Measurements from ENCODE around the gene C19orf38. TPM values are rescaled to one million over a fixed set of nuclear protein-coding genes. Genes with fewer than 3 reads are reported as not detected.
A peak's percentile ranks its signal among the peaks of the same experiment; 100 is the strongest.

Gene C19orf38
- total and polyA plus RNA-seq, 9 of the 15 experiments (the other 6 are each of a cell fraction or from before 2014, with no cell fraction given) = 0.14 to 0.18 TPM; not detected in 7

GRCh38 chr19:10820173-10820572 lies 28.0 kb upstream of the C19orf38 start:
- intact Hi-C loops (cut with micrococcal nuclease) = no loop called here
- TF ChIP-seq XRCC4 (IDR thresholded peaks at IDR 0.05; ENCODE audit: extremely low read depth, insufficient read depth, insufficient read length) (no peak), OTX1 (CRISPR knock-in tag; IDR thresholded peaks at IDR 0.05) (no peak), NCOA2 (IDR thresholded peaks at IDR 0.05; ENCODE audit: partially characterized antibody in 2 of 2) (no peak), AFF4 (CRISPR knock-in tag; IDR thresholded peaks at IDR 0.05) (no peak), ILF3 (IDR thresholded peaks at IDR 0.05; ENCODE audit: borderline replicate concordance) (no peak), SMC3 (conservative IDR thresholded peaks at IDR 0.05; ENCODE audit: insufficient read depth, low read depth, low read length) (peak; percentile 49; the same call in 1 of the 2 replicates), MXD1 (CRISPR knock-in tag; IDR thresholded peaks at IDR 0.05; ENCODE audit: borderline replicate concordance, poor library complexity, severe bottlenecking) (no peak), ZNF561 (CRISPR knock-in tag; conservative IDR thresholded peaks at IDR 0.05) (no peak), ZFP36 (IDR thresholded peaks at IDR 0.05; ENCODE audit: low read depth, low read length, partially characterized antibody) (peak; percentile 69), HLTF (IDR thresholded peaks at IDR 0.05) (no peak), VEZF1 (CRISPR knock-in tag; IDR thresholded peaks at IDR 0.05) (no peak), LEF1 (IDR thresholded peaks at IDR 0.05) (no peak), CTCF (IDR thresholded peaks at IDR 0.05 in 2 of 3, conservative IDR thresholded peaks at IDR 0.05 in 1 of 3; ENCODE audit: insufficient read depth in 2 of 3, low read depth in 1 of 3, low read length in 3 of 3) (peak; percentile 44 to 70 (median 54)), POLR2G (IDR thresholded peaks at IDR 0.05; ENCODE audit: low read depth, low read length) (no peak)

More at GRCh38 chr19:10820173-10820572, 28.0 kb upstream of the C19orf38 start:
- H3K4me1 ChIP-seq (replicated peaks in 1 of 2; ENCODE audit: control insufficient read depth in 2 of 2, insufficient read depth in 2 of 2, low read length in 2 of 2) = peaks cover 12 to 60% of the 10 kb centered on the region in 2 experiments; a peak in 4 of 5 replicates
- no peaks in the 10 kb centered on the region for H3K9me1 ChIP-seq (ENCODE audit: control insufficient read depth, insufficient read depth, low read length)
- no peaks in the 10 kb centered on the region for H3K27me3 ChIP-seq (ENCODE audit: control insufficient read depth in 2 of 2, insufficient read depth in 2 of 2, low read length in 2 of 2)
- ChIA-PET CTCF (ENCODE audit: low intra/inter-chr PET ratio) (no interaction called here), POLR2A (interaction anchor here (0.6 to 5.4 kb wide), 5 partner anchors 7 to 33 kb away, joined by 3 to 58 read pairs (median 4); partner anchors contain the start of gene TMED1)
- no peak overlapping the region for H3K4me2 ChIP-seq (ENCODE audit: insufficient read depth, low read length)
- H3K36me3 ChIP-seq (ENCODE audit: control insufficient read depth, insufficient read depth, low read length) = peaks cover 85% of the 10 kb centered on the region; the same call in 2 of the 3 replicates
- in situ Hi-C loops (cut with MboI) = no loop called here
- H3K79me2 ChIP-seq (ENCODE audit: control insufficient read depth, insufficient read depth, low read length) = no peaks in the 10 kb centered on the region; the same call in 2 of the 3 replicates
- H4K20me1 ChIP-seq (replicated peaks; ENCODE audit: control insufficient read depth, insufficient read depth, low read length) = peaks cover 7% of the 10 kb centered on the region; the same call in 1 of the 2 replicates
- peak overlapping the region in 1 of 2 experiments; percentile 83; a peak in 2 of 4 replicates for H3K9ac ChIP-seq (ENCODE audit: insufficient read depth in 1 of 2, low read depth in 2 of 2, low read length in 2 of 2)
- no peak overlapping the region; the same call in 2 of the 3 replicates for H3K27ac ChIP-seq (ENCODE audit: extremely low read depth, low read depth, low read length)
- BruUV-seq (replicated peaks) = no TSS peak
- ATAC-seq (peak; percentile 78), FAIRE-seq (no peak), DNase-seq (ENCODE audit: extremely low read depth in 1 of 4, low spot score in 3 of 4) (peak; percentile 42 to 52 (median 50))
- H2AFZ ChIP-seq (ENCODE audit: low read depth, low read length) = no peak overlapping the region
- 76% methylated on average over 6 of the region's 7 CpGs for WGBS (ENCODE audit: insufficient coverage, low coverage, missing lambda C conversion rate)
- no peaks in the 10 kb centered on the region for H3K9me3 ChIP-seq (replicated peaks; ENCODE audit: control insufficient read depth, insufficient read depth, low read depth, low read length)
- no peak overlapping the region for H3K4me3 ChIP-seq

Measured in K562 (cell line).